ENCODE measurements around the gene GLCE.
"Not testable (repeated sequence)": the region's sequence is repeated elsewhere in the genome, so short reads cannot be mapped to it uniquely, and the experiment has no call there.

The GLCE gene

GRCh38 chr15:69145149-69145693 is 15.2 kb upstream of the GLCE start:
- no peak overlapping the region for H3K4me3 ChIP-seq
- in situ Hi-C loops (cut with MboI; ENCODE audit: low sequenced_read_pairs), result no loop called here
- H3K36me3 ChIP-seq (replicated peaks), result no peaks in the 10 kb centered on the region
- no peak for DNase-seq (ENCODE audit: low spot score in 2 of 2)
- H3K27me3 ChIP-seq (ENCODE audit: low read depth), result peaks cover 19% of the 10 kb centered on the region; the same call in 1 of the 2 replicates
- 0 out of 2 replicates have a peak, but pooled peaks cover 2% of the 10 kb centered on the region for H3K9me3 ChIP-seq
- no peaks in the 10 kb centered on the region for H3K4me1 ChIP-seq

GRCh38 chr15:69145694-69146492 is 14.5 kb upstream of the GLCE start:
- Histone ChIP-seq H3K36me3 (replicated peaks) (no peaks in the 10 kb centered on the region), H3K9me3 (0 out of 2 replicates have a peak, but pooled peaks cover 2% of the 10 kb centered on the region), H3K27me3 (ENCODE audit: low read depth) (peaks cover 26% of the 10 kb centered on the region; the same call in 1 of the 2 replicates), H3K4me3 (no peak overlapping the region), H3K4me1 (no peaks in the 10 kb centered on the region)
- in situ Hi-C loops (cut with MboI; ENCODE audit: low sequenced_read_pairs), result no loop called here
- no peak for DNase-seq (ENCODE audit: low spot score in 2 of 2)

GRCh38 chr15:69146724-69147435 is 13.6 kb upstream of the GLCE start:
- Histone ChIP-seq H3K4me3 (no peak overlapping the region), H3K4me1 (no peaks in the 10 kb centered on the region), H3K9me3 (0 out of 2 replicates have a peak, but pooled peaks cover 2% of the 10 kb centered on the region), H3K36me3 (replicated peaks) (no peaks in the 10 kb centered on the region), H3K27me3 (ENCODE audit: low read depth) (peaks cover 35% of the 10 kb centered on the region)
- DNase-seq (ENCODE audit: low spot score in 2 of 2), result no peak
- in situ Hi-C loops (cut with MboI; ENCODE audit: low sequenced_read_pairs), result no loop called here

DNA sequence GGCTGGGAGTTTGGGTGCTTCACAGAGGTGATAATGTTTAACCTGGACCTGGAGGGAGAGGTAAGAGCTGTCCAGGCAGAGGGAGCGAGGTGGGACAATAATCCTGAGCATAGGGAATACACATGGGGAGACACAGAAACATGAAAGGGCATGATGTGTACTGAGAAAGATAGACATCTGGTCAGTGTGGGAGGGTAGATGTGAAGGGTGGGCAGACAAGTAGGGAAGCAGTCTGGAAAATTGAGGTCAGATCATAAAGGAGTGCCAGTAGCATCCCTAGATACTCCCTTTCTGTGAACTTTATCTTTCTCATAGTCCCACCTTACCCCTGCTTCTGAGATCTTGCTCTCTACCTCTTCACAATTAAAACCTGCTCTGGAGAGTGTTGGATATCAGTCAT is 12.0 kb upstream of the GLCE start:
- Histone ChIP-seq H3K27me3 (ENCODE audit: low read depth) (peaks cover 38% of the 10 kb centered on the region), H3K36me3 (replicated peaks) (no peaks in the 10 kb centered on the region), H3K4me3 (no peak overlapping the region), H3K4me1 (no peaks in the 10 kb centered on the region), H3K9me3 (no peaks in the 10 kb centered on the region)
- in situ Hi-C loops (cut with MboI; ENCODE audit: low sequenced_read_pairs), result no loop called here
- no peak for DNase-seq (ENCODE audit: low spot score in 2 of 2)

DNA sequence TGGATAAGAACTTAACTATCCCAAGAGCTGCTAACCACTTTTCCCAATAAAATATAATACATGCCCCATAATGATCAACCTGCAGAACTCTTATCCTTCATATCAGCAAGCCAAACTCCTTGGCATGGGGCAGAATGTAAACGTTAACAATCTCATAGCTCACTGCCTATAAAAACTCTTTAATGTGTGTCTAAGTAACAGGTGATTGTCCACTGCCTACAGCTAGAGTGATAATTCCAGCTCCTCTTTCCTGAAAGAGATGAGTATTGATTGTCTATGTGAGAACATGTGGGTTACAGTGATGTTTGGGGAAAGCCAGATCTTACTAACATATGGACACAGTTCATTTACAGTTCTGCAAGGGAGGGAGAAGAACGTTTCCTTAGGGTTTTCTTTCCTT is 11.3 kb upstream of the GLCE start:
- Histone ChIP-seq H3K4me1 (no peaks in the 10 kb centered on the region), H3K9me3 (no peaks in the 10 kb centered on the region), H3K27me3 (ENCODE audit: low read depth) (peaks cover 44% of the 10 kb centered on the region), H3K36me3 (replicated peaks) (no peaks in the 10 kb centered on the region), H3K4me3 (no peak overlapping the region)
- no peak for DNase-seq (ENCODE audit: low spot score in 2 of 2)
- in situ Hi-C loops (cut with MboI; ENCODE audit: low sequenced_read_pairs), result no loop called here

DNA sequence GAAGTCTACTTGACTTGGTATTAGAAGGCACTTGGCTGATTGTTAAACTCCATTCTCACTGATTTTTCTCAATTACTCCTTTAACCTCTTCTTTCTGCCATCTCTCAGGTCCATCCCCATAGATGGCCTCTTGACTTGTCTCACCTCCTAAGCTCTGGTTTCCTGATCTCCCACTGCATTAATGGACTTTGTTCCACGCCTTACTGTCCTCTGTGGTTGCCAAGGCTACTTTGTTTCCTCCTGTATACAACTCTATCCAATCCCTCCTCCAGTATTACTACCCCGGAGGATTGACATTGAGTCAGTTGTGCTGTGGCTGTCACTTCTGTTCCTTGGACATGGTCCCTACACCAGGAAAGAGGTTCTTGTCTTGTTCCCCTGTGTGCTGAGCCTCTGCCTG is 10.6 kb upstream of the GLCE start:
- Histone ChIP-seq H3K4me1 (no peaks in the 10 kb centered on the region), H3K4me3 (no peak overlapping the region), H3K9me3 (no peaks in the 10 kb centered on the region), H3K36me3 (replicated peaks) (no peaks in the 10 kb centered on the region), H3K27me3 (ENCODE audit: low read depth) (peaks cover 44% of the 10 kb centered on the region)
- in situ Hi-C loops (cut with MboI; ENCODE audit: low sequenced_read_pairs), result no loop called here
- DNase-seq (ENCODE audit: low spot score in 2 of 2), result no peak

GRCh38 chr15:69150336-69150735 is 10.1 kb upstream of the GLCE start:
- no peaks in the 10 kb centered on the region for H3K9me3 ChIP-seq
- peaks cover 44% of the 10 kb centered on the region for H3K27me3 ChIP-seq (ENCODE audit: low read depth)
- H3K4me3 ChIP-seq, result no peak overlapping the region
- no peaks in the 10 kb centered on the region for H3K4me1 ChIP-seq
- no peak for DNase-seq (ENCODE audit: low spot score in 2 of 2)
- in situ Hi-C loops (cut with MboI; ENCODE audit: low sequenced_read_pairs), result no loop called here
- H3K36me3 ChIP-seq (replicated peaks), result no peaks in the 10 kb centered on the region

GRCh38 chr15:69150841-69151240 is 9.6 kb upstream of the GLCE start:
- no peaks in the 10 kb centered on the region for H3K4me1 ChIP-seq
- H3K36me3 ChIP-seq (replicated peaks), result no peaks in the 10 kb centered on the region
- H3K27me3 ChIP-seq (ENCODE audit: low read depth), result peaks cover 41% of the 10 kb centered on the region
- H3K4me3 ChIP-seq, result no peak overlapping the region
- in situ Hi-C loops (cut with MboI; ENCODE audit: low sequenced_read_pairs), result no loop called here
- no peak for DNase-seq (ENCODE audit: low spot score in 2 of 2)
- H3K9me3 ChIP-seq, result no peaks in the 10 kb centered on the region

DNA sequence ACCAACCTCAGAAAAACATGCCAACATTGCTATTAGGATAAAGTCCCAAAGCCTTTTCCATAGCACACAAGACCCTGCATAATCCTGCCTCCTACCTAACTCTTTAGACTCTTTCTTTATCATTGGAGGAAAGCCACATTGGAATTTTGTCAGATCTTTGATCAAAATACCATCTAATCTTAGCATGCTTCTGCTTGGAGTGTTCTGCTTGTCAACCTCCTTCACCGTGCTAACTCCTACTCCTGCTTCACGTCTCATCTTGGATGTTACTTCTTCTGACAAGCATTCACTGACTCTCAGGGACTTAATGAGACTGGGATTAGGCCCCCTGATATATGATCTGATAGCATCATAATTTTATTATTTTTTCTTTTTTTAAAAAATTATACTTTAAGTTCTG is 7.4 kb upstream of the GLCE start:
- peaks cover 30% of the 10 kb centered on the region for H3K27me3 ChIP-seq (ENCODE audit: low read depth)
- no peaks in the 10 kb centered on the region for H3K4me1 ChIP-seq
- H3K9me3 ChIP-seq, result no peaks in the 10 kb centered on the region
- in situ Hi-C loops (cut with MboI; ENCODE audit: low sequenced_read_pairs), result no loop called here
- DNase-seq (ENCODE audit: low spot score in 2 of 2), result no peak
- H3K36me3 ChIP-seq (replicated peaks), result no peaks in the 10 kb centered on the region
- no peak overlapping the region for H3K4me3 ChIP-seq

DNA sequence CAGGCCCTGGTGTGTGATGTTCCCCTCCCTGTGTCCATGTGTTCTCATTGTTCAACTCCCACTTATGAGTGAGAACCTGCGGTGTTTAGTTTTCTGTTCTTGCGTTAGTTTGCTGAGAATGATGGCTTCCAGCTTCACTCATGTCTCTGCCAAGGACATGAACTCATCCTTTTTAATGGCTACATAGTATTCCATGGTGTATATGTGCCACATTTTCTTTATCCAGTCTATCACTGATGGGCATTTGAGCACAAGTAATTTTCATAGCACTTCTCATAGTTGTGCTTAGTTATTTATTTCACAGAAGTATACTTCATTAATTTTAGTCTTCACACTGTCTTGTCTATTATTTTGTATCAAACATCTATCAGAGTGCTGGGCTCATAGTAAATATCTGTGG is 6.8 kb upstream of the GLCE start:
- DNase-seq (ENCODE audit: low spot score in 2 of 2); H3K9me3 ChIP-seq; H3K4me3 ChIP-seq; H3K4me1 ChIP-seq; H3K36me3 ChIP-seq (replicated peaks); in situ Hi-C loops (cut with MboI; ENCODE audit: low sequenced_read_pairs): not testable (repeated sequence)
- peaks cover 30% of the 10 kb centered on the region for H3K27me3 ChIP-seq (ENCODE audit: low read depth)

- H3K27me3 ChIP-seq (ENCODE audit: low read depth), result peaks cover 28% of the 10 kb centered on the region
- H3K4me1 ChIP-seq, result no peaks in the 10 kb centered on the region
- H3K9me3 ChIP-seq, result no peaks in the 10 kb centered on the region
- DNase-seq (ENCODE audit: low spot score in 2 of 2), result no peak
- H3K4me3 ChIP-seq, result no peak overlapping the region
- in situ Hi-C loops (cut with MboI; ENCODE audit: low sequenced_read_pairs), result no loop called here
- H3K36me3 ChIP-seq (replicated peaks), result no peaks in the 10 kb centered on the region
Observed at GRCh38 chr15:69154078-69154477, 6.4 kb upstream of the GLCE start.

GRCh38 chr15:69154684-69155083 is 5.8 kb upstream of the GLCE start:
- in situ Hi-C loops (cut with MboI; ENCODE audit: low sequenced_read_pairs), result no loop called here
- no peaks in the 10 kb centered on the region for H3K36me3 ChIP-seq (replicated peaks)
- H3K27me3 ChIP-seq (ENCODE audit: low read depth), result peaks cover 26% of the 10 kb centered on the region
- no peaks in the 10 kb centered on the region for H3K9me3 ChIP-seq
- no peak overlapping the region for H3K4me3 ChIP-seq
- H3K4me1 ChIP-seq, result 0 out of 2 replicates have a peak, but pooled peaks cover under 1% of the 10 kb centered on the region
- DNase-seq (ENCODE audit: low spot score in 2 of 2), result no peak

- H3K36me3 ChIP-seq (replicated peaks), result peaks cover 2% of the 10 kb centered on the region; the same call in 1 of the 2 replicates
- peaks cover 4% of the 10 kb centered on the region for H3K4me1 ChIP-seq
- no peak overlapping the region for H3K4me3 ChIP-seq
- no peak for DNase-seq (ENCODE audit: low spot score in 2 of 2)
- H3K27me3 ChIP-seq (ENCODE audit: low read depth), result peaks cover 9% of the 10 kb centered on the region; the same call in 1 of the 2 replicates
- in situ Hi-C loops (cut with MboI; ENCODE audit: low sequenced_read_pairs), result no loop called here
- no peaks in the 10 kb centered on the region for H3K9me3 ChIP-seq
Observed at GRCh38 chr15:69156736-69157381, 3.6 kb upstream of the GLCE start.

Measured in HAP-1 (cell line).